Occipital lobe (tissue), 2 donors: ENCODE measurements around the gene NCK1. TPM values are rescaled to one million over a fixed set of nuclear protein-coding genes. Genes with fewer than 3 reads are reported as not detected.
"Not testable (repeated sequence)": the region's sequence is repeated elsewhere in the genome, so short reads cannot be mapped to it uniquely, and the experiment has no call there.

ENCODE experiments used
- DNase-seq: peaks from one replicate; lab custom pipeline; 2025; lab: John Stamatoyannopoulos, UW
- total RNA-seq: library from RNA; depleted of rRNA; stranded (reverse); fragments of >200 nt; gene quantifications from one replicate; pipeline ENCODE4 v1.2.3, GENCODE V29; 2014

NCK1 gene
- total RNA-seq, 1 donor from 2014 or later = 40.7 TPM

GRCh38 chr3:136862617-136863322 lies 762 bp downstream of the NCK1 start:
- peak; percentile 53 for DNase-seq

DNA sequence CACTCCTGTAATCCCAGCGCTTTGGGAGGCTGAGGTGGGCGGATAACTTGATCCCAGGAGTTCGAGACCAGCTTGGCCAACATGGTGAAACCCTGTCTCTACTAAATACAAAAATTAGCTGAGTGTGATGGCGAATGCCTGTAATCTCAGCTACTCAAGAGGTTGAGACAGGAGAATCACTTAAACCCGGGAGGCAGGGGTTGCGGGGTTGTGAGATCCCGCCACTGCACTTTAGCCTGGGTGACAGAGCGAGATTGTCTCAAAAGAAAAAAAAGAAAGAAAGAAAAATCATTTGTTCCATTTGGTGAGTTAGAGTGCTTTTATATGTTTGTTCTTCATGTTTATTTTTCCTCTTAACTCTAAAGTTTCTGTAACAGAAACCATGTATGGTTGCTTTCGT lies 7.3 kb downstream of the NCK1 start:
- no peak for DNase-seq

- DNase-seq = not testable (repeated sequence)
These were observed 10.2 kb downstream of the NCK1 start for GRCh38 chr3:136872258-136872657.

GRCh38 chr3:136879510-136879909 lies 17.5 kb downstream of the NCK1 start:
- not testable (repeated sequence) for DNase-seq

DNA sequence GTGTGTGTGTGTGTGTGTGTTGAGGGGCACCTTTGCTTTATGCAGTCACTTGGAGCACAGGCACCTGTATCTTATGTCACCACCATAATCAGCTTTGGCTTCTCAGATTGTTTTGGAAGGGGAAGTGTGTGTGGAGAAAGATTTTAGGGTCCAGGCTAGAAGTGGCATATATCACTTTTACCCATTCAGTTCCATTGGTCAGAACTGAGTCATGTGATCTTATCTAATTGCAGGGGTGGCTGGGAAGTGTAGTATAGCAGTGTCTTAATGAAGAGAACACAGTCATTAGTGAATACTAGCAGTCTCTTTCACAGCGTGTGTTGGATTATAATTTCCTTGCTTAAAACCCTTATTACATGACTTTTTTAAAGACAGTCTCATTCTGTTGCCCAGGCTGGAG lies 20.6 kb downstream of the NCK1 start:
- DNase-seq = no peak

- DNase-seq = no peak
These were observed 22.1 kb downstream of the NCK1 start for GRCh38 chr3:136883967-136884720.

DNA sequence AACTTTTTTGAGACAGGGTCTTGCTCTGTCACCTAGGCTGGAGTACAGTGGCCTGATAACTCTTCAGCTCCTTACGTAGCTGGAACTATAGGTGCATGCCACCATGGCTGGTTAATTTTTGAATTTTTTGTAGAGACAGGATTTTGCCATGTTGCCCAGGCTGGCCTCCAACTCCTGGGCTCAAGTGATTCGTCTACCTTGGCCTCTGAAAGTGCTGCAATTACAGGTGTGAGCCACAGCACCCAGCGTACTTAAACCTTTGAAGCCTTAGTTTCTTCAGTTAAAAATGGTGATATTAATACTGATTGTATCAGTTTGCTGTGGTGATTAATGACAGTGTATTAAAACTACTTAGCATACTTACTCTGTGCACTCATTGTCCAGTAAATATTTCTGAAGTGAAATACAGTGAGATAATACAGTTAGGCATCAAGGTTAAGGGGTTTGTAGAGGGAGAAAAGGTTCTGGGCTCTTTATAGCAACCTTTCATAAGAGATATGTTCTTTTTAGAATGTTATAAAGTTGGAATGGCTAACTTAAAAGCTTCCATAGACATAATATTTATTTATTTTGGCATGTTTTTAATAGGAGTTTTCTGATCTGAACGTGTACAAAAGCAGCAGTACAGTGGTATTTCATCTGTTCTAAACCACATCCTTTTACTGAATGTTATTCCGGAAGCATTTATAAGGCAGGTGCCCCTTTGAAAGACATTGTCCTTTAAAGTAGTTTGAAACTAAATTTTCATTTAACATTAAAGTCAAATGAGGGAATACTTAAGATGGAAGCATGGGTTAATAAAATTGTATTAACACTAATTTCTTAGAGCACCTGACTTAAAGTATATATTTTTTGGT lies 23.6 kb downstream of the NCK1 start:
- DNase-seq = no peak

GRCh38 chr3:136889947-136890346 lies 27.9 kb downstream of the NCK1 start:
- DNase-seq = no peak

DNA sequence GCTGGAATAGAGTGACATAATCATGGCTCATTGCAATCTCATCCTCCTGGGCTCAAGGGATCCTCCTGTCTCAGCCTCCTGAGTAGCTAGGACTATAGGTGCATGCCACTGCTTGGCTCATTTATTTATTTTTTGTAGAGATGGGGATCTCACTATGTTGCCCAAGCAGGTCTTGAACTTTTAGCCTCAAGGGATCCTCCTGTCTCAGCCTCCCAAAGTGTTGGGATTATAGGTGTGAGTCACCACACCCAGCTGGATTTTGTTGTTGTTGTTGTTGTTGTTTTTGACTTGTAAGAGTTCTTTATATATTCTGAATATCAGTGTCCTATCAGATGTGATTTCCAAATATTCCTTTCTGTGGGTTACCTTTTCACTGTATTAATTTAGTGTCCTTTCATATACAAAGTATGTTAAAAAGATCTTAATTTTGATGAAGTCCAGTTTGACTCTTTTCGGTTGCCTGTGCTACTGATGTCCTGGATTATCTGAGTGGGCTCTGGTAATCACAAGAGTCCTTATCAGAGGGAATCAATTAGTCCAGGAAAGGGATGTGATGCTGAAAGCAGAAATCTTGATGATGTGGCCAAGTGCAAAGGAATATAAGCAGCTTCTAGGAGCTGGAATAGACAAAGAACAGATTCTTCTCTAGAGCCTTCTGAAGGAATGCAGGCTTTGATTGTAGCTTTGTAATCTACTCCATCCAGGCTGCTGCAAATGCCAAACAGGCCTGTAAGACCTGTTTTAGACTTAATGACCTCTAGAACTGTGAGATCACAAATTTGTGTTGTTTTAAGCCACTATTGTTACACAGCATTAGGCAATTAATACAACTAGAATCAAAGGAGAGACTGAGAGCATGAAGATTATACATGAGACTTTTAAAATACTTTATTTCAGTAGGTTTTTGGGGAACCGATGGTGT lies 30.2 kb downstream of the NCK1 start:
- no peak for DNase-seq

- no peak for DNase-seq
These were observed 31.9 kb downstream of the NCK1 start for GRCh38 chr3:136893848-136894443.

- not testable (repeated sequence) for DNase-seq
These were observed 35.2 kb downstream of the NCK1 start for GRCh38 chr3:136897171-136897570.

GRCh38 chr3:136898549-136898948 lies 36.5 kb downstream of the NCK1 start:
- no peak for DNase-seq

- no peak for DNase-seq
These were observed 36.9 kb downstream of the NCK1 start for GRCh38 chr3:136898954-136899353.

- no peak for DNase-seq
These were observed 37.7 kb downstream of the NCK1 start for GRCh38 chr3:136899622-136900158.

DNA sequence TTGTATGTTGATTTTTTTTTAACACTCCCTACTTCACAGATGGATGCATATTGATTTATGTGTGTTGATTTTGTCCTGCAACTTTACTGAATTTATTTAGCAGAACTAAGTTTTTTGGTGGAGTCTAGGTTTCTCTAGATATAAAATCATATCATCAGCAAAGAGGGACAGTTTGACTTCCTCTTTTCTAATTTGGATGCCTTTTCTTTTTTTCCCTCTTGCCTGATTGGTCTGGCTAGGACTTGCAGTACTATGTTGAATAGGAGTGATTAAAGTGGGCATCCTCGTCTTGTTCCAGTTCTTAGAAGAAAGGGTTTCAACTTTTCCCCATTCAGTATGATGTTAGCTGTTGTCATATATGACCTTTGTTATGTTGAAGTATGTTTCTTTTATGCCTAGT lies 38.7 kb downstream of the NCK1 start:
- DNase-seq = not testable (repeated sequence)

- DNase-seq = no peak
These were observed 39.4 kb downstream of the NCK1 start for GRCh38 chr3:136901391-136901790.

- DNase-seq = not testable (repeated sequence)
These were observed 40.5 kb downstream of the NCK1 start for GRCh38 chr3:136902530-136902929.

GRCh38 chr3:136903899-136904298 lies 41.9 kb downstream of the NCK1 start:
- DNase-seq = no peak

DNA sequence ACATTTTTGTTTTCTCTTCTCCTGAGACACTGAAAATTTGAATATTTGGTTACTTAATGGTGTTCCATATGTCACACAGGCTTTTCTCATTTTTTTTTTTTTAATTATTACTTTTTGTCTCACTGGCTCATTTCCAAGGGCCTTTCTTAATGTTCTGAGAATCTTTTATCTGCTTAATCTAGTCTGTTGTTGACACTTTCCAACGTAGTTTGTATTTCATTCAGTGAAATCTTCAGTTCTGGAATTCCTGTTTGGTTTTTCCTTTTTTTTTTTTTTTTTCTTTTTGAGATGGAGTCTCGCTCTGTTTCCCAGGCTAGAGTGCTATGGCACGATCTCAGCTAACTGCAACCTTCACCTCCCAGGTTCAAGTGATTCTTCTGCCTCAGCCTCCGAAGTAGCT lies 42.7 kb downstream of the NCK1 start:
- no peak for DNase-seq

DNA sequence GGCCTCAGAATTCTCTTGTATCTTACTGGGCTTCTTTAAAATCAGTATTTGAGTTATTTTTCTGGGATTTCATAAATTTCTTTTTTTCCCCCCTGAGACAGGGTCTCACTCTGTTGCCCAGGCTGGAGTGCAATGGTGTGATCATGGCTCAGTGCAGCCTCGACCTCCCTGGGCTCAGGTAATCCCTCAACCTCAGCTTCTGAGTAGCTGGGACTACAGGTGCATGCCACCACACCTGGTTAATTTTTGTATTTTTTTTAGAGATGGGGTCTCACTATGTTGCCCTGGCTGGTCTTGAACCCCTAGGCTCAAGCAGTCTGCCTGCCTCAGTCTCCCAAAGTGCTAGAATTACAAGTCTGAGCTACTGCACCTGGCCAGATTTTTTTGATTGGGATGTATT lies 43.5 kb downstream of the NCK1 start:
- no peak for DNase-seq
